ENCODE results near the gene NAPG. TPM values are rescaled to one million over a fixed set of nuclear protein-coding genes. Genes with fewer than 3 reads are reported as not detected.

NAPG gene
- 31.3 and 105 TPM in 2 replicates for total RNA-seq (2011; cell fraction: chromatin; rRNA removed; ENCODE audit: low replicate concordance)
- total RNA-seq (2011; cell fraction: nucleolus; rRNA removed), result 23.2 and 26.1 TPM in 2 replicates
- 51.0 and 88.7 TPM in 2 replicates for total RNA-seq (2011; cell fraction: nucleoplasm; rRNA removed)
- total RNA-seq (2014; rRNA removed), result 31.6 and 37.1 TPM in 2 replicates
- 63.3 and 71.6 TPM in 2 replicates for total RNA-seq (2014; rRNA removed; fragmentation: Illumina TruSeq; extraction: Trizol)
- 55.1 and 61.7 TPM in 2 replicates for total RNA-seq (2015; rRNA removed; fragmentation: Illumina TruSeq; extraction: Trizol)
- 42.9 and 45.8 TPM in 2 replicates for total RNA-seq (2021)
- polyA plus RNA-seq (2011; rRNA removed), result 47.3 and 55.3 TPM in 2 replicates
- polyA plus RNA-seq (2011; cell fraction: cytosol; rRNA removed), result 8.8 and 19.0 TPM in 2 replicates
- 21.9 and 29.5 TPM in 2 replicates for polyA plus RNA-seq (2011; cell fraction: nucleus; rRNA removed)
- 23.2 and 27.2 TPM in 2 replicates for polyA plus RNA-seq (2012)
- 34.3 and 38.2 TPM in 2 replicates for polyA plus RNA-seq (2014; fragmentation: Illumina TruSeq; extraction: Trizol)
- polyA plus RNA-seq (2014; fragmentation: Nextera tagmentation; extraction: Ambion mirVana), result 10 to 100 TPM; 50.9 to 52.4 TPM
- polyA plus RNA-seq (2014; rRNA removed), result 38.6 and 39.9 TPM in 2 replicates
- 38.5 and 44.8 TPM in 2 replicates for polyA minus RNA-seq (2011; rRNA and poly(A)+ RNA removed)
- polyA minus RNA-seq (2011; cell fraction: cytosol; rRNA and poly(A)+ RNA removed), result 15.2 and 21.4 TPM in 2 replicates
- 21.9 and 35.9 TPM in 2 replicates for polyA minus RNA-seq (2011; cell fraction: nucleus; rRNA and poly(A)+ RNA removed)
- percentile 91 among the genes with signal in this experiment for Bru-seq, nascent RNA
- BruChase-seq, experiment 1, labeled RNA remaining after a 2-hour chase, result percentile 94 among the genes with signal in this experiment
- BruChase-seq, experiment 2, labeled RNA remaining after a 6-hour chase, result percentile 95 among the genes with signal in this experiment
- long read RNA-seq, experiment 1, transcript NAPG-203 (8 exons, 1,516 nt), result major isoform, 14 of 128 reads
- long read RNA-seq, experiment 1, partial matches to known transcripts, result 10 of 128 reads
- long read RNA-seq, experiment 1, other reads (novel, unspliced or antisense), result 103 of 128 reads
- long read RNA-seq, experiment 2, partial matches to known transcripts, result 5 of 30 reads
- long read RNA-seq, experiment 2, other reads (novel, unspliced or antisense), result 25 of 30 reads
- long read RNA-seq, experiment 3, partial matches to known transcripts, result 2 of 7 reads
- long read RNA-seq, experiment 3, other reads (novel, unspliced or antisense), result 4 of 7 reads

GRCh38 chr18:10525697-10526560 is at the start of gene NAPG:
Gene NAPG (plus strand): TSS chr18:10526027. CDS start chr18:10526103, 76 bp downstream.
- H3K4me3 ChIP-seq, result peak within 1 kb of the TSS; percentile 77
- H3K4me2 ChIP-seq (ENCODE audit: insufficient read depth, low read length), result peak within 1 kb of the TSS; percentile 98
- peaks cover 47% of the 10 kb centered on the region for H3K79me2 ChIP-seq (ENCODE audit: control insufficient read depth, insufficient read depth, low read length)
- peaks cover 7% of the 10 kb centered on the region; the same call in 1 of the 3 replicates for H3K36me3 ChIP-seq (ENCODE audit: control insufficient read depth, insufficient read depth, low read length)
- no peaks in the 10 kb centered on the region for H3K9me1 ChIP-seq (ENCODE audit: control insufficient read depth, insufficient read depth, low read length)
- in situ Hi-C loops (cut with MboI) (no loop called here), intact Hi-C loops (cut with micrococcal nuclease) (loop anchor here (10.0 kb wide), 1 partner anchor 821 kb away; the partner anchor contains the start of gene RAB31)
- H2AFZ ChIP-seq (ENCODE audit: low read depth, low read length), result peak within 1 kb of the TSS; percentile 93
- ATAC-seq, result peak; percentile 86
- peak within 1 kb of the TSS; percentile 74 for H3K27ac ChIP-seq (ENCODE audit: extremely low read depth, low read depth, low read length)
- peaks cover 10% of the 10 kb centered on the region; the same call in 1 of the 2 replicates for H4K20me1 ChIP-seq (replicated peaks; ENCODE audit: control insufficient read depth, insufficient read depth, low read length)
- peak within 1 kb of the TSS; percentile 78 to 92 for H3K9ac ChIP-seq (ENCODE audit: insufficient read depth in 1 of 2, low read depth in 2 of 2, low read length in 2 of 2)
- no peaks in the 10 kb centered on the region for H3K27me3 ChIP-seq (ENCODE audit: control insufficient read depth in 2 of 2, insufficient read depth in 2 of 2, low read length in 2 of 2)
- peaks cover 9 to 33% of the 10 kb centered on the region in 2 experiments for H3K4me1 ChIP-seq (replicated peaks in 1 of 2; ENCODE audit: control insufficient read depth in 2 of 2, insufficient read depth in 2 of 2, low read length in 2 of 2)
- WGBS (ENCODE audit: insufficient coverage, low coverage, missing lambda C conversion rate), result under 1% methylated on average over 56 of the region's 68 CpGs
- BruUV-seq (replicated peaks), result no TSS peak
- CTCF ChIA-PET (ENCODE audit: low intra/inter-chr PET ratio), result no interaction called here
- no peaks in the 10 kb centered on the region for H3K9me3 ChIP-seq (replicated peaks; ENCODE audit: control insufficient read depth, insufficient read depth, low read depth, low read length)
- DNase-seq (ENCODE audit: extremely low read depth in 1 of 4, low spot score in 3 of 4), result peak; percentile 97 to 99 (median 98)
- FAIRE-seq, result peak; percentile 91
- POLR2A ChIA-PET, result interaction anchor here (0.6 to 1.4 kb wide), 6 partner anchors 10 to 253 kb away, joined by 3 to 12 read pairs (median 4); no protein-coding TSS in a partner anchor
- peak; percentile 75 for TF ChIP-seq TFAP4 (CRISPR knock-in tag; IDR thresholded peaks at IDR 0.05; ENCODE audit: borderline replicate concordance)
- TF ChIP-seq SPI1 (IDR thresholded peaks at IDR 0.05; ENCODE audit: borderline replicate concordance, low read depth, low read length), result 0 out of 2 replicates have a peak, but pooled peaks have one; percentile 21
- TF ChIP-seq UBTF (IDR thresholded peaks at IDR 0.05; ENCODE audit: borderline replicate concordance in 1 of 2, low read depth in 2 of 2, low read length in 2 of 2), result peak in 1 of 2 experiments; percentile 42; a peak in 1 of 4 replicates
- no peak for TF ChIP-seq U2AF1 (optimal IDR thresholded peaks at IDR 0.05; ENCODE audit: low read depth, low read length)
- TF ChIP-seq MTA2 (IDR thresholded peaks at IDR 0.05; ENCODE audit: low read depth), result no peak
- peak; percentile 99 for TF ChIP-seq MTA3 (IDR thresholded peaks at IDR 0.05; ENCODE audit: borderline replicate concordance)
- peak; percentile 73 for TF ChIP-seq POLR2AphosphoS5 (IDR thresholded peaks at IDR 0.05; ENCODE audit: control insufficient read depth, insufficient read depth, low read depth, low read length)
- peak; percentile 66 for TF ChIP-seq PHF20 (IDR thresholded peaks at IDR 0.05; ENCODE audit: partially characterized antibody)
- TF ChIP-seq TCF3 (CRISPR knock-in tag; IDR thresholded peaks at IDR 0.05), result peak; percentile 35; the same call in 1 of the 2 replicates
- TF ChIP-seq SUPT5H (IDR thresholded peaks at IDR 0.05), result peak; percentile 77
- TF ChIP-seq MAX (CRISPR knock-in tag; IDR thresholded peaks at IDR 0.05), result peak; percentile 58; the same call in 1 of the 2 replicates
